HG03565 (cell line): ENCODE data around the gene EXPH5.
"Not testable (repeated sequence)": the region's sequence is repeated elsewhere in the genome, so short reads cannot be mapped to it uniquely, and the experiment has no call there.

Source experiments
- ATAC-seq: cut with Tn5 transposase; IDR thresholded peaks from one replicate; pipeline ENCODE4 v1.9.1; 2021; ENCODE audit warnings: mild to moderate bottlenecking, moderate library complexity; ENCODE audit not compliant: unreplicated experiment

The EXPH5 gene

DNA sequence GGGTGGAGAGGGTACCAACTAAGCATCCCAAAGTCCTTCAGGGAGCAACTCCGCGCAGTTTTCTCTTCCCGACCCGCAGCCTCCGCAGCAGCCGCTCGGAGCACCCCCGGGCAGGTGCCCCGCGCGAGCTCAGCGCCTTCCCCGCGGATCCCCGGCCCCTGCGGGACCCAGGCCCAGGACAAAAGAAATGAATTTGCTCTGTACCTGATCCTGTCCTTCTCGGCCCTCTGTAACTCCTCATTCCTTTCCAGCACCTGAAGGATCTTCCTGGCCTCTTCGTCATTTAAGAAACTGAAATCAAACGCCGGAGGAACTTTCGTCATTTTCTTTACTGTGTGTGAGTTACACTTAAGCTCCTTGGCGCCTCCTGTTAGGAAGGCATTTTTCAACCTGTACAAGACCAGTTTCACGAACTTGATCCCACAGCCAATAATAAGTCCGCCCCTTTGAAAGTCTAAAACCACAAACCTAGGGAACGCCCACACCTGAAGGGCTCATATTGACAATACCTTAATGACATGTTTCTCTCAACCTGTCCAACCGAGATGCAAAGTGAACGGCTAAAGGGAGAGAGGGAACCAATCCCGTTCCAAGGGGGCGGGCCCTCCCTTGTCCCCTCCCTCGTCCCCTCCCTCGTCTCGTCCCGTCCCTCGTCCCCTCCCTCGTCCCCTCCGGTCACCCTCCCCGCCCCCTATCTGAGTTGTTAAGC is at the start of gene EXPH5:
TSS of gene EXPH5 (minus strand) at position 555 of the 709 bp plus-strand sequence. CDS start at position 323, 232 bp downstream.
- peak; percentile 96 for ATAC-seq

DNA sequence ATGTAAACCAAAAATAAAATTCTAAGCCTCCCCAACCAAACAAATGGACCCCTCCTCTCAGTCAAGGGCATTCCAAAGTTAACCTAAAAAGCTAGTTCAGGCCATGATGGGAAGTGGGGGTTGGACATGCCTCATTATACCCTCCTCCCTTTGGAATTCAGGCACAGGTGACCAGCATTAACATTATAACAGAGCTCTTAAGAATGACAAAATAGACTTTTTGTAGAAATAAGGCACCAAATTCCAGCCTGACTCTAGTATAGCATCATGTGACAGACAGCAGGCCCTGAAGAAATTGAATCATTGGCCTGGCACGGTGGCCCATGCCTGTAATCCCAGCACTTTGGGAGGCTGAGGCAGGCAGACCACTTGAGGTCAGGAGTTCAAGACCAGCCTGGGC is 48.2 kb upstream of the EXPH5 start:
- not testable (repeated sequence) for ATAC-seq

- no peak for ATAC-seq
Measured at GRCh38 chr11:108639146-108639545, 45.6 kb upstream of the EXPH5 start.

GRCh38 chr11:108636222-108636621 is 42.7 kb upstream of the EXPH5 start:
- no peak for ATAC-seq

DNA sequence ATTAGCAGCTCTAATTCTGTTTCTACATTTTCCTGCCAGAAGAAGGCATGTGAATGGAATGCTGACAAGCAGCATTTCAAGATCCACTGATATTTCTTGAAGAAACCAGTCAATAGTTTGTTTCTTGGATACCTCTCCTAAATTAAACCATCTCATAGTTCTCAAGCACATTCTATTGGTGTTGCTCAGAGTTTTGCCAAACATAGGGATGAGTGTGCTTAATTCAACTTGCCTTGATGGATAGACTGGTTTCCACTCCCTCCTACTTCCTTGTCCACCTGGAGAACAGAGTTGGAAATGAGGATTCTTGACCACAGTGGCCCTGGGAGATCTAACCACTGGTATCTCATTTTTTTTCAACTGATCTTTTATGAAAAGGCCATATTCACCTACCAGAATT is 41.5 kb upstream of the EXPH5 start:
- no peak for ATAC-seq

DNA sequence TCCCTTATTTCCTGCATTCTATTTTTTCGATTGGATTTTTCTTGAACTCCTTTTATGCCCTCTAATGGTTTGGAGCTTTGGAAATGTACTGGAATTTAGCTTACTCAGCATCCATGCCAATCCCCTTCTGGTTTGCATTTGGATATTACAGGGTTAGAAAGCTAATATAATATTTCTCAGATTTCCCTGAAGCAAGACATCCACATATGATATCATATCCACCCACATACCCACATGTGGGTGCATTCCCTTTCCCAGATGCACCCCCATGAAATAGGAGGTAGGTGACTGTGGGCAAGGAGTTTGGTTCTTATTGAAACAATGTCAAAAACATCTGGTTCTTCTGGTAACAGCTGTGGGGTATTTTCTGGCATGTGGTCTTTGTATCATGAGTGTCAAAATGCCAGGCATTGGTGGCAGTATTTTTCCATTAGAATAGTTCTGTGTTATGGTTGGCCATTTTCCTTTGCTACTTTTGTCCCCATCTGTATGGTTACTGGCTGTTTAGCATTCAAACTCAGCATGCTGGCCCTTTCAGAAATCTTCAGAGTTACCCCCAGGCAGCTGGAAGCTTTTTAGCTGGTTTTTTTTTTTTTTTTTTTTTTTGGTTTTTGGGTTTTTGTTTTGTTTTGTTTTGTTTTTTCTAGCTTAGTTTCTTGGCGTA is 38.6 kb upstream of the EXPH5 start:
- no peak for ATAC-seq

DNA sequence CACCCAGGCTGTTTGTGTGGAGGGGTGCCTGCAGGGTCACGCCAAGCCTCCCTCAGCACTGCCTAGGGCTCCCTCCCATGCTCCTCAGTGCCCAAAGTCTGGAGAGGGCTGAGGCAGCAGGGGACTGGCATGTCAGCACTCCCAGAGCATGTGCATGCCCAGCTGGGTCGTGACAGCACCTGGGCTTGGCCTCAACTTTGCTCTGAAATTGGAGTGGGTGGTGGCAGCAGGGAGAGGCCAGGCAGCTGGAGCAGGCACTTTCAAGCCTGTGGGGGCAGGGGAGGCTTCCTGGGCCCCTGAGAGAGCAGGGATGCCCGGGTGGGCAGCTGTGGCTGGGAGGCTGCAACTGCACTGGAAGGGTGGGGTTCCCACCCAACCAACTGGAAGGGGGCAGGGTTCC is 35.7 kb upstream of the EXPH5 start:
- ATAC-seq = no peak

DNA sequence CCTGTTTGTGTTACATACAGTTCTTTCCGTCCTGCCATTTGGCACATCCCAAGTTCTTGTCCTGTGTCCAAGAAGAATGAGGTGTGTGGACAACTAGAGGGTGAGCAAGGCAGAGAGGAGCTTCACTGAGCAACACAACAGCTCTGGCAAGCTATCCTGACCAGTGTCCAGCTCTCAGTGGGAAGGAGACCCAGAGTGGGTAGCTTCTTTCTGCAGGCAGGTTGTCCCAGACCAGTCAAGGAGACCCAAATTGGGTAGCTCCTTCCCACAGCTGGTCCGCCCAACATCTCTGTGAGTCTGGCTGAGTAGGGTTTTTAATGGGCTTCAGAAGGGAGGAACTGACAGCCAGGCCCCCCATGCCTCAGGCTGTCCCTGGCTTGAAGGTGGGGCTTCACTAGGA is 35.2 kb upstream of the EXPH5 start:
- ATAC-seq = no peak

- no peak for ATAC-seq
Measured at GRCh38 chr11:108628326-108628725, 34.8 kb upstream of the EXPH5 start.

- ATAC-seq = no peak
Measured at GRCh38 chr11:108624196-108624925, 30.8 kb upstream of the EXPH5 start.

GRCh38 chr11:108622341-108622740 is 28.8 kb upstream of the EXPH5 start:
- ATAC-seq = no peak

GRCh38 chr11:108620958-108621772 is 27.6 kb upstream of the EXPH5 start:
- peak; percentile 83 for ATAC-seq

GRCh38 chr11:108618529-108618928 is 25.0 kb upstream of the EXPH5 start:
- ATAC-seq = no peak

DNA sequence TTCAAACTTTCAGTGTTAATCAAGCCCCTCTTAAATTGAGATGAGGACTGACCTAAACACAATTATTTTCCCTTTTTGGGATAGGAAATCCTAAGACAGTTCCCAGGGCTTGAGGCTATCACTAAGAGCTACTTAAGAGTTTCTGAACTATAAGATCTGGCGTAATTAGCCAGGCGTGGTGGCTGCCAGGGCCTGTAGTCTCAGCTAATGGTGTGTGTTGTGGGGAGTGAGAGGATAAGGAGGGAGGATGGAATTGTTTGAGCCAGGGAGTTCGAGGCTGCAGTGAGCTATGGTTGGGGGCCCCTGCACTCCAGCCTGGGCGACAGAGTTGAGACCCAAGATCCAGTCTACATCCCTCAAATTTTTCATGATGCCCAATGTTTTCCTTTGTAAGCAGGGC is 23.5 kb upstream of the EXPH5 start:
- ATAC-seq = no peak

GRCh38 chr11:108616549-108616948 is 23.0 kb upstream of the EXPH5 start:
- ATAC-seq = no peak

GRCh38 chr11:108614086-108614485 is 20.5 kb upstream of the EXPH5 start:
- no peak for ATAC-seq

DNA sequence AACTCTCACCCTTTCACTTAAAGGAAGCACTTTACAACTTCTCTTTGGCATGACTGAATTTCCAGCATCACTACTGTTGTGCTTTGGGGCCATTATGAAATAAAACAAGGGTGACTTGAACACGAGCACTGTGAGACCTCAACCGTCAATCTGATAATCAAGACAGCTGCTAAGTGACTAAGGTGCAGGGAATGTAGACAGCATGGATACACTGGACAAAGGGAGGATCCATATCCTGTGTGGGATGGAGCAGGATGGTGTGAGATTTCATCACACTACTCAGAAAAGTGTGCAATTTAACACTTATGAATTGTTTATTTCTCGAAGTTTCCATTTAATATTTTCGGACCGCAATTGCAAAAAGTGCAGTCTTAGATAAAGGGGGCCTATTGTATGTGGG is 16.1 kb upstream of the EXPH5 start:
- ATAC-seq = no peak

- no peak for ATAC-seq
Measured at GRCh38 chr11:108608548-108608947, 15.0 kb upstream of the EXPH5 start.

DNA sequence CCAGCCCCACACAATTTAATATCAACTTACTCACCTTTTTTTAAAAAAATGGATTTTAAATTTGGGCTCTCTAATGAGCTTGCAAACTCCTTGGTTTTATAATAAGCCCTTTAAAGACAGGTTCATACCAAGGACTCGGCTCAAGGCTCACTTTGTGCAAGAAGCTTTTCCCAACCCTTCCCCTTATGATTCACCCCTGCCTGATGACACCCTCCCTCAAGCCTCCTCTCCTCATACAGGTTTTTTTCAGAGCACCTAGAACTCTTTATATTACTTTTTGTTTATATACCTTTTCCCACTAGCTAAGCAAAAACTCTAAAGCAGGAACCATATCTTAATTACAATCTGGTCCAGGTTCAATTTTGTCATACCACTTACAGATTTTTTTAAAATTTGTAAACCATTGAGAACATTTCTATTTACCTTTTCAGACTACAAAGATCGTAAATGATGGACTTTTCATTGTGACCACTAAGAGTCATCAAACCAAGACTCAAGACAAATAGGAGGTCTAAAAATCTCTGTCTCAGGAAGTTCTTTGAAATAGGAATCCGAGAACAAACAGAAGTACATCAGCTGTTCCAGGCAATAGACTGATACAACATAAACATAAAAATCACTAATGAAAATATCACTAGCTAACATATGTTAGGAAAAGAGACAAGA is 13.1 kb upstream of the EXPH5 start:
- no peak for ATAC-seq

DNA sequence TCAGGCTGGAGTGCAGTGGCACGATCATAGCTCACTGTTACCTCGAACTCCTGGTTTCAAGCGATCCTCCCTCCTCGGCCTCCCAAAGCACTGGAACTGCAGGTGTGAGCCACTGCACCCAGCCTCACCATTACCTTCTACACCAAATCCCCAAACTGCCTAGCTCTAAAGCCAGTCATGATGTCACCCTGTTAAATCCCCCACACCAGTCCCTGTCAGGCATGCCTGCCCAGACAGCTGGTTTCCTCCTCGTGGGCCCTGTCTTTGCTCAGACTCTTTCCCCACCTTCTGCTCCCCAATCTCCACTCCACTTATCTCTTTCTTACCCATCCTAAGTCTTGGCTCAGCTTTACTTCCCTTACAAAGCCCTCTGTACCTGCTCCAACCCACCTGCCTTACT is 12.5 kb upstream of the EXPH5 start:
- no peak for ATAC-seq

DNA sequence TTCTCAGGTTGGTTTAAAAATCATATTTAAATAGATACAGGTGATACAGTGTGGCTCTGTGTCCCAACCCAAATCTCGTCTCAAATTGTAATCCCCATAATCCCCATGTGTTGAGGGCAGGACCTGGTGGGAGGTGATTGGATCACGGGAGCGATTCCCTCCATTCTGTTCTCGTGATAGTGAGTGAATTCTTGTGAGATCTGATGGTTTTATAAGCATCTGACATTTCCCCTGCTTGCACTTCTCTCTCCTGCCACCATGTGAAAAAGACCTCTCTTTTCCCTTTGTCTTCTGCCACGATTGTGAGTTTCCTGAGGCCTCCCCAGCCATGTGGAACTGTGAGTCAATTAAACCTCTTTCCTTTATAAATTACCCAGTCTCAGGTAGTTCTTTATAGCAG is 9.2 kb upstream of the EXPH5 start:
- not testable (repeated sequence) for ATAC-seq
